OCI-LY3 (cell line): ENCODE data around the gene CACNA1C.
A peak's percentile ranks its signal among the peaks of the same experiment; 100 is the strongest.

ENCODE experiments used
- H2AFZ ChIP-seq: fragments of 200-600, 300-600 bp; shearing (Covaris generic); 2 replicates; pipeline ENCODE4 v1.6.0; 2014; ENCODE audit warnings: antibody characterized with exemption, low read depth, low read length
- H3K27ac ChIP-seq: fragments of 200-600, 300-600 bp; sonication (generic); 2 replicates; pipeline ENCODE4 v1.5.1; 2014; ENCODE audit warnings: mild to moderate bottlenecking, low read length, moderate library complexity, mixed read lengths
- H3K27me3 ChIP-seq: fragments of 200-600, 300-600 bp; sonication (generic); 2 replicates; pipeline ENCODE4 v1.6.1; 2014; ENCODE audit warnings: low read depth, low read length, mixed read lengths
- H3K36me3 ChIP-seq: fragments of 200-600, 300-600 bp; sonication (generic); replicated peaks from 2 replicates; pipeline ENCODE3; 2014; ENCODE audit warnings: low read depth, low read length, mixed read lengths
- H3K4me1 ChIP-seq: fragments of 300-600, 200-600 bp; sonication (generic); 2 replicates; pipeline ENCODE4 v1.6.1; 2014; ENCODE audit warnings: low read length, mixed read lengths
- H3K4me2 ChIP-seq: fragments of 200-600, 300-600 bp; sonication (generic); 2 replicates; pipeline ENCODE4 v1.6.1; 2014; ENCODE audit warnings: low read length, mixed read lengths
- H3K4me3 ChIP-seq: fragments of 300-600, 200-600 bp; sonication (generic); 2 replicates; pipeline ENCODE4 v1.5.1; 2014; ENCODE audit warnings: antibody characterized with exemption, mild to moderate bottlenecking, low read length, moderate library complexity
- H3K79me2 ChIP-seq: fragments of 300-600, 200-600 bp; shearing (Covaris generic); 2 replicates; pipeline ENCODE4 v1.6.1; 2014; ENCODE audit warnings: mild to moderate bottlenecking, low read length, mixed read lengths
- H3K9ac ChIP-seq: fragments of 300-600, 200-600 bp; shearing (Covaris generic); 2 replicates; pipeline ENCODE4 v1.6.0; 2014; ENCODE audit warnings: mild to moderate bottlenecking, low read length, moderate library complexity
- H3K9me3 ChIP-seq: fragments of 200-600, 300-600 bp; shearing (Covaris generic); 2 replicates; pipeline ENCODE4 v1.6.1; 2014; ENCODE audit warnings: low read length, mixed read lengths; ENCODE audit not compliant: insufficient read depth
- H4K20me1 ChIP-seq: fragments of 200-600, 300-600 bp; sonication (generic); 2 replicates; pipeline ENCODE4 v1.6.1; 2016; ENCODE audit warnings: low read length, mixed read lengths; ENCODE audit not compliant: insufficient read depth
- CTCF ChIP-seq: fragments of 200-600, 300-600 bp; sonication (generic); IDR thresholded peaks from 2 replicates; pipeline ENCODE4 v1.5.1; 2014; ENCODE audit warnings: antibody characterized with exemption, low read length, low read depth
- EZH2phosphoT487 ChIP-seq: fragments of 200-600 bp; shearing (Covaris generic); IDR thresholded peaks from 2 replicates; pipeline ENCODE4 v1.6.1; 2018; ENCODE audit warnings: antibody characterized with exemption, mixed run types, low read depth

CACNA1C gene

GRCh38 chr12:2453076-2453760 lies 400.4 kb downstream of the CACNA1C start:
- Histone ChIP-seq H3K27ac (no peak overlapping the region), H3K27me3 (no peaks in the 10 kb centered on the region), H3K9me3 (no peaks in the 10 kb centered on the region), H3K36me3 (no peaks in the 10 kb centered on the region), H4K20me1 (no peaks in the 10 kb centered on the region), H2AFZ (no peak overlapping the region), H3K79me2 (no peaks in the 10 kb centered on the region), H3K9ac (no peak overlapping the region), H3K4me3 (no peak overlapping the region), H3K4me1 (peaks cover 61% of the 10 kb centered on the region), H3K4me2 (peak overlapping the region; percentile 75)
- TF ChIP-seq CTCF = no peak
- no peak for TF ChIP-seq EZH2phosphoT487

GRCh38 chr12:2453761-2454090 lies 400.9 kb downstream of the CACNA1C start:
- H2AFZ ChIP-seq = no peak overlapping the region
- peak overlapping the region; percentile 64; the same call in 1 of the 2 replicates for H3K4me3 ChIP-seq
- peak overlapping the region; percentile 75 for H3K4me2 ChIP-seq

GRCh38 chr12:2454601-2455177 lies 401.9 kb downstream of the CACNA1C start:
- H3K9me3 ChIP-seq = no peaks in the 10 kb centered on the region
- peaks cover 50% of the 10 kb centered on the region for H3K4me1 ChIP-seq
- H3K4me2 ChIP-seq = peak overlapping the region; percentile 75
- TF ChIP-seq CTCF = no peak
- no peak for TF ChIP-seq EZH2phosphoT487
- no peaks in the 10 kb centered on the region for H3K79me2 ChIP-seq
- no peaks in the 10 kb centered on the region for H3K36me3 ChIP-seq
- H3K4me3 ChIP-seq = peak overlapping the region; percentile 64
- peak overlapping the region; percentile 33; the same call in 1 of the 2 replicates for H3K9ac ChIP-seq
- H2AFZ ChIP-seq = 0 out of 2 replicates have a peak overlapping the region, but pooled peaks have one; percentile 3
- peak overlapping the region; percentile 63 for H3K27ac ChIP-seq
- no peaks in the 10 kb centered on the region for H3K27me3 ChIP-seq
- no peaks in the 10 kb centered on the region for H4K20me1 ChIP-seq

More at GRCh38 chr12:2453761-2454090, 400.9 kb downstream of the CACNA1C start:
- TF ChIP-seq CTCF (no peak), EZH2phosphoT487 (no peak)
- Histone ChIP-seq H3K79me2 (no peaks in the 10 kb centered on the region), H3K27me3 (no peaks in the 10 kb centered on the region), H3K9me3 (no peaks in the 10 kb centered on the region), H3K9ac (peak overlapping the region; percentile 33; the same call in 1 of the 2 replicates), H3K36me3 (no peaks in the 10 kb centered on the region), H3K4me1 (peaks cover 59% of the 10 kb centered on the region), H4K20me1 (no peaks in the 10 kb centered on the region), H3K27ac (no peak overlapping the region)

GRCh38 chr12:2455410-2455809 lies 402.6 kb downstream of the CACNA1C start:
- Histone ChIP-seq H3K27ac (no peak overlapping the region), H3K36me3 (no peaks in the 10 kb centered on the region), H3K4me2 (peak overlapping the region; percentile 75; the same call in 1 of the 2 replicates), H2AFZ (no peak overlapping the region), H3K4me3 (no peak overlapping the region), H3K79me2 (no peaks in the 10 kb centered on the region), H4K20me1 (no peaks in the 10 kb centered on the region), H3K4me1 (peaks cover 44% of the 10 kb centered on the region), H3K27me3 (no peaks in the 10 kb centered on the region), H3K9me3 (no peaks in the 10 kb centered on the region), H3K9ac (no peak overlapping the region)
- TF ChIP-seq EZH2phosphoT487 = no peak
- TF ChIP-seq CTCF = no peak
